IPS-18a (cell line): ENCODE data around the gene CPB2.

Source experiments
- H3K27ac ChIP-seq: one replicate; pipeline ENCODE4 v1.5.1; 2013; ENCODE audit warnings: low read length
- H3K27me3 ChIP-seq: one replicate; pipeline ENCODE4 v1.6.1; 2013; ENCODE audit warnings: mild to moderate bottlenecking, low read length; ENCODE audit not compliant: control insufficient read depth, insufficient read depth
- H3K36me3 ChIP-seq: one replicate; pipeline ENCODE4 v1.6.1; 2013; ENCODE audit warnings: low read depth, low read length; ENCODE audit not compliant: control insufficient read depth
- H3K4me1 ChIP-seq: one replicate; pipeline ENCODE4 v1.6.1; 2013; ENCODE audit warnings: low read depth, low read length; ENCODE audit not compliant: control insufficient read depth
- H3K4me3 ChIP-seq: one replicate; pipeline ENCODE4 v1.5.1; 2013; ENCODE audit warnings: low read length
- H3K9ac ChIP-seq: one replicate; pipeline ENCODE4 v1.6.1; 2013; ENCODE audit warnings: mild to moderate bottlenecking, low read length, moderate library complexity
- H3K9me3 ChIP-seq: one replicate; pipeline ENCODE4 v1.6.1; 2013; ENCODE audit warnings: low read depth, low read length; ENCODE audit not compliant: control insufficient read depth

The CPB2 gene

DNA sequence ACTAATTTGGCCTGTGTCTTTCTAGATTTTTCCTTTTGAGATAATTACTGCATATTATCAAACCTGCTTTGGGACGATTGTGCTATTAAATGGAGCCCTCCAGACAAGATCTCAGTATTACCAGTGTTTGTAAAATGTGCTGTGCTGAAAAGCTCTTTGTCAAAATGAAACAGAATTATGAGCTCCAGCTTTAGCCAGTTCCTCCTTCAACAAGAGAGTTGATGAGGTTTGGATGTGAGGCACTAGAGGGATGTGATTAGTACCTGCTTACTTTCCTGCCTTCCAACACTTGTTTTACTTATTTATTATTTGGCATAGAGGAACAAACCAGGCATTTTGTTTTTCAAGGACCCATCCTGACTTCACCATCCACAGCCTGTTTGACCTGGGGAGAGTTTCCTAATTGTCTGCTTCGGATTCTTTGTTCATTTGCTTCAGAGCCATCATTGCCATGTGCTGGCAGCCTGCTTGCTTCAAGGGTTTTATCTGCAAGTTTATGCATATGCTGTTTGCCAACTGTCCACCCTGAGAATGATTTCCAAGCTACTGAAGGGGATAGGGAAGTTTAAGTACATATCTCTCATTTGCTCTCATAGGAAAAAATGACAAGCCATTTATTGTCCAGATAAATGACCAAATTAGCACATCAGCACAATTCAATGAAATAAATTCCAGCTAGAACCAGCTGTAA, 32.9 kb upstream of the CPB2 start:
- H3K27ac ChIP-seq = no peak overlapping the region
- peaks cover 8% of the 10 kb centered on the region for H3K4me1 ChIP-seq
- H3K9me3 ChIP-seq = no peaks in the 10 kb centered on the region
- no peak overlapping the region for H3K4me3 ChIP-seq
- no peak overlapping the region for H3K9ac ChIP-seq
- H3K27me3 ChIP-seq = no peaks in the 10 kb centered on the region
- no peaks in the 10 kb centered on the region for H3K36me3 ChIP-seq

DNA sequence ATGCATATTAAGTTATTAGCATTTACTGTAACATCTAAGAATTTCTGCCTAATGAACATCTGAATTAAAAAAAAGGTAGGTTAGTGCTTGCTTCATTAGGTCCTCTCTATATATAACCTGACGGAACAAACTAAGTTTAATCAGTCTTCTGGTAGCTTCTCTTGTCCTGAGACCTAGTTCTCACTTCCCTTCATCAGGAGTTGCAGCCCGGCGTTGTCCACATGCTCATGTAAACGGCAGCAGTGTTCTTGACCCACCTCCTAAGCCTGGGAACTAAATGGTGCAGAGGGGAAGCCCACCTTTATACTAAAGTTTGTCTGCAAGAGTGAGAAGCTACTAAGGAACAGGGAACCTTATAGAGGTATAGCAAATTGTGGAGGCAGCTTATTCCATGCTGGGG, 31.9 kb upstream of the CPB2 start:
- Histone ChIP-seq H3K4me3 (no peak overlapping the region), H3K4me1 (peaks cover 4% of the 10 kb centered on the region), H3K27ac (no peak overlapping the region), H3K27me3 (no peaks in the 10 kb centered on the region), H3K9me3 (no peaks in the 10 kb centered on the region), H3K36me3 (no peaks in the 10 kb centered on the region), H3K9ac (no peak overlapping the region)

DNA sequence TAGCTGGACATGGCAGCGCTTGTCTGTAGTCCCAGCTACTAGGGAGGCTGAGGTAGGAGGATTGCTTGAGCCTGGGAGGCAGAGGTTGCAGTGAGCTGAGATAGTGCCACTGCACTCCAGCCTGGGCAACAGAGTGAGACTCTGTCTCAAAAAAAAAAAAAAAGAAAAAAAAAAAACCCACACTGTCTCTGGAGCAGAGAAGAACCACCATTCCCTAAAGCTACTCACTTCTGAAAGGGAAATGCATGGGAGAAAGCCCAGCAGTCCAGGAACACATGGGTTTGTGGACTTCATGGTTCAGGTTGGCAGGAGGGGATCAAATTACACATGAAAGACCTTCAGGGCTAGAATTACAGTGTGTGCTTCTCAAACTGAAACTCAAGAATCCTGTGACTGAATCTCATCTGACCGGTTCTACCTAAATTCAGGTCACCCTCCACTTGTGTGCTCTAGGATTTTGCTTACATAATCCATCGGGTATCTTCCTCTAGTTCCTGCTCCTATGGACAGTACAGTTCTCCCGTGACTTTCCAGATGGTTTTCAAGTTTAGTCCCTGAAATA, 30.2 kb upstream of the CPB2 start:
- H3K4me3 ChIP-seq = no peak overlapping the region
- H3K9ac ChIP-seq = no peak overlapping the region
- no peaks in the 10 kb centered on the region for H3K36me3 ChIP-seq
- H3K27me3 ChIP-seq = no peaks in the 10 kb centered on the region
- peaks cover 4% of the 10 kb centered on the region for H3K4me1 ChIP-seq
- H3K27ac ChIP-seq = no peak overlapping the region
- no peaks in the 10 kb centered on the region for H3K9me3 ChIP-seq

DNA sequence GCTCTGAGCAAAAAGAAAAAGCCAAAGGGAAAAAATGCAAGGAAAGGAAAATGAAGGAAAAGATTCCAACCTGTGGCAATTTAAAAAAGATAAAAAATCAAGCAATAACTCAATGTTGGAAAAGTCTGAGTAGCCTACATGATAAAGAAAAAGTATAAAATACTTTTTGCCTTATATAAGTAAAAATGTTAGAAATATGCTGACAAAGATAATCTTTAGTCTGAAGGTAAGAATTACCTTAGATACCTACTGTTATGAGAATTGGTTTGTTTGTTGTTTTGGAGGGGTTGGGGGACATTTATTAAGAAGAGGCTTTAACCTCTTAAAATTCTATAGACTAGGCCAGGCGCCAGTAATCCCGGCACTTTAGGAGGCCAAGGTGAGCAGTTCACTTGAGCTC, 29.7 kb upstream of the CPB2 start:
- Histone ChIP-seq H3K4me3 (no peak overlapping the region), H3K9ac (no peak overlapping the region), H3K27me3 (no peaks in the 10 kb centered on the region), H3K36me3 (no peaks in the 10 kb centered on the region), H3K9me3 (no peaks in the 10 kb centered on the region), H3K4me1 (peaks cover 4% of the 10 kb centered on the region), H3K27ac (no peak overlapping the region)

DNA sequence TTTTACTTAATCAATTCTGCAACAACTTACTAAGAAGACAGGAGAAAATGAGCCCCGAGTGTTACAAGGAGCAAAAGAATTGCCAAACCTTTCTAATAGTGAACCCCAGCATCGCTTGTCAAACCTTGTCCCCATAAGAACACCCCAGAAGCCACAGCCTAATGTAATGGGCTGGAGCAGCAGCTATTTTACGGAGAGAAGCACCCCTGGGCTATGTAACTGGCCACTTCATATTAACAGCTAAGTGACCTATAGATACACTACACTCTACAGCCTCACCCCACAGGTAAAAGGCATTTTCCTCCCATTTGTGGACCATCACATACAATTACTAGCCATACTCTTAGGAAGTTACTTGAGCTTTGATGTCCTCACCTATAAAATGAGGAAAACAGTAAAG, 27.3 kb upstream of the CPB2 start:
- H3K27me3 ChIP-seq = no peaks in the 10 kb centered on the region
- H3K36me3 ChIP-seq = no peaks in the 10 kb centered on the region
- peaks cover 4% of the 10 kb centered on the region for H3K4me1 ChIP-seq
- H3K27ac ChIP-seq = no peak overlapping the region
- H3K4me3 ChIP-seq = no peak overlapping the region
- H3K9ac ChIP-seq = no peak overlapping the region
- no peaks in the 10 kb centered on the region for H3K9me3 ChIP-seq

GRCh38 chr13:46131705-46132104, 26.9 kb upstream of the CPB2 start:
- Histone ChIP-seq H3K27me3 (no peaks in the 10 kb centered on the region), H3K27ac (no peak overlapping the region), H3K9me3 (no peaks in the 10 kb centered on the region), H3K4me1 (peaks cover 4% of the 10 kb centered on the region), H3K4me3 (no peak overlapping the region), H3K9ac (no peak overlapping the region), H3K36me3 (no peaks in the 10 kb centered on the region)

DNA sequence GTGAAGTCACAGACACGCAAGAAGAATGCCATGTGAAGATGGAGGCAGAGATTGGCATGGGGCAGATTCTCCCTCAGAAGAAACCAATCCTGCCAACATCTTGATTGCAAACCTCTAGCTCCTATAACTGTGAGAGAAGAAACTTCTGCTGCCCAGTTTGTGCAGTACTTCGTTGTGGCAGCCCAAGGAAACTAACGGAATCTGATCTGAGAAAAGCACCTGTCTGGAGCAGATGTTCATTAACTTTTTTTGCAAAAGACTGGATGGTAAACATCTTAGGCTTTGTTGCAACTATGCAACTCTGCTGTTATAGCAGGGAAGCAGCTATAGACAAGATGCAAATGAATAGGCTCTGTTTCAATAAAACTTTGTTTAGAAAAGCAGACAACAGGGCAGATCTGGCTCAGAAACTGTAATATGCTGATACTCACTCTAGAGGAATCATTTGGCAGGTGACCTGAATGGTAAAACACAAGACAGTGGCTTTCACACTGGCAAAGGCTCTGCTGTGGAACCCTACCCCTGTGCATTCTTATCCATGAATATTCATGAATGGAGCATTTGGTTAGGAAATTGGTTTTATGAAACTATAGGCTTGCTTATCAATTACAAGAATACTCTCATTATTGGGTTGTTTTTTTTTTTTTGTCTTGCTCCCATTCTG, 25.3 kb upstream of the CPB2 start:
- H3K9ac ChIP-seq = no peak overlapping the region
- H3K4me3 ChIP-seq = no peak overlapping the region
- H3K36me3 ChIP-seq = no peaks in the 10 kb centered on the region
- H3K27ac ChIP-seq = no peak overlapping the region
- H3K4me1 ChIP-seq = no peaks in the 10 kb centered on the region
- no peaks in the 10 kb centered on the region for H3K9me3 ChIP-seq
- no peaks in the 10 kb centered on the region for H3K27me3 ChIP-seq

DNA sequence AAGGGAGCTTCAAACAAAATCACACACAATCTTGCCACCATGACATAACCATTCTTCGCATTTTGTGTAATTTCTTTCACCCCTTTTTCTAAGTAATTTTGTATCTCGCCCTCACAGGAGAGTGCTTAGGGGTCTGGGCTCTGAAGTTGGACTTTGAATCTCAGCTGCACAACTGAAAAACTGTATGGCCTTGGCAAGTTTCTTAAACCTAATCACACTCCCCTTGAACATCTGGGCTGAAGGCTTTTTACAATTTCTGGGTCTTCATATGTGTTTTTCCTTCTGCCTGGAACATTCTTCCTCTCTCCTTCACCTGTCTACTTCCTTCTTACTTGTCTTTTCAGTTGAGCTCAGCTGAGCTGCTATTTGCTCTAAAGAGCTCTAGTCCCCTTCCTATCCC, 24.3 kb upstream of the CPB2 start:
- no peaks in the 10 kb centered on the region for H3K36me3 ChIP-seq
- no peaks in the 10 kb centered on the region for H3K4me1 ChIP-seq
- H3K9ac ChIP-seq = no peak overlapping the region
- no peaks in the 10 kb centered on the region for H3K9me3 ChIP-seq
- no peaks in the 10 kb centered on the region for H3K27me3 ChIP-seq
- H3K27ac ChIP-seq = no peak overlapping the region
- H3K4me3 ChIP-seq = no peak overlapping the region

GRCh38 chr13:46127358-46128023, 22.7 kb upstream of the CPB2 start:
- Histone ChIP-seq H3K9me3 (no peaks in the 10 kb centered on the region), H3K27me3 (no peaks in the 10 kb centered on the region), H3K36me3 (no peaks in the 10 kb centered on the region), H3K27ac (no peak overlapping the region), H3K4me1 (no peaks in the 10 kb centered on the region), H3K4me3 (no peak overlapping the region), H3K9ac (no peak overlapping the region)

DNA sequence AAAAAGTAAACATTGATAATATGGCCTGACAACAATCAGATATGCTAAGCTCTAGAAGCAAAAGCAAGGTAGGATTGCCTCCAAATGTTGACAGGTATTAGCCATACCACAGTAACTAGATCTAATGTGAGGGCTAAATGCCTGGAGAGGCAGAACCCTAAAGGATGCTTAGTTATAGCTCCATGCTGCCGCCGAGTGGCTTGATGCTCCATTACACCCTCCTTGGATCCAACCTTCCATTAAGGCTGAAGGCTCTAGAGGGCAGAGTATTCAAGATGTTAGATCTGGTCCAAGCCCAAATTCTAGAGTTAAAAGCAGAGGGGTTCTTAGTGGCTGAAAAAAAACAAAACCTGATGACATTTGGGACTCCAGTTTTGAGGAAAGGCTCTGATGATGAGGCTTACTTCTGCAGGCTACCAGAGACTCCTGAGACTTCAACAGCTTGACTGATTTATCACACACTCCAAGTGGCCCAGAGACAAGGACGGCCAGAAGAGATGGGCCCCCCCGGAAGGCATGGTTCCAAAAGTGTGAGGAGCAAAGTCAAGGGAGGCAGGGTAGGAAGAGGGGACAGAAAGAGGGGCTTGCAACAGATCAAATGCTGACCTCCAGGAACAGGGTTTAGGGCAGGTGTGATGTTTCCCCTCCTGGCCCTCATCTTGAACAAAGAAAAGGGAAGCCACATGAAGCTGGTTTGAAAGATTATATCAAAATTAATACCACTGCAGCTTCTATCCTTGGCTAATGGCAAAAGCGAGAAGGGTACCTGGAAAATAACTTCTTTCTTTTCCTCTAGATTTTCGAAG, 21.9 kb upstream of the CPB2 start:
- H3K27ac ChIP-seq = no peak overlapping the region
- H3K9ac ChIP-seq = no peak overlapping the region
- no peaks in the 10 kb centered on the region for H3K36me3 ChIP-seq

DNA sequence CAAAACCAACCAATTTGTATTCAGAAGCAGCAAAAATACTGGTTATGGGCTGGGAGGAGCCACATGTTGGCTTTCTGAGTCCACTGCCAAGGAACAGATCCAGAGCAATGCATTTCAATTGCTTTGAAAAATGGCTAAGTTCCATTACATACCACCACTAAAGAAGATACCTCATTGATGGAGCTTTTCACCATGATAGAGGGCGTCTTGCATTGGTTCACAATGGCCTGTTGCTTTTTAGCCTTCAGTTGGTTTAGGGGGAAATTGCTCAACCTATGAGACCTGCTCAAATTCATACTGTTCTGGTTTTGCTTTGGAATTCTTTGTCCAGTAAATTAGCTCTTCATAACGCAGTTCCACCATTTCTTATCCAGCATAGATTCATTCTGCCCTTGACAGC, 21.2 kb upstream of the CPB2 start:
- H3K27me3 ChIP-seq = no peaks in the 10 kb centered on the region
- H3K9me3 ChIP-seq = no peaks in the 10 kb centered on the region
- H3K4me3 ChIP-seq = no peak overlapping the region
- no peak overlapping the region for H3K9ac ChIP-seq
- H3K36me3 ChIP-seq = no peaks in the 10 kb centered on the region
- no peaks in the 10 kb centered on the region for H3K4me1 ChIP-seq
- no peak overlapping the region for H3K27ac ChIP-seq

More for the DNA sequence above, 21.9 kb upstream of the CPB2 start:
- Histone ChIP-seq H3K4me1 (no peaks in the 10 kb centered on the region), H3K4me3 (no peak overlapping the region), H3K9me3 (no peaks in the 10 kb centered on the region), H3K27me3 (no peaks in the 10 kb centered on the region)
